Measurements from ENCODE around the gene DNAJC28.
"Not testable (repeated sequence)": the region's sequence is repeated elsewhere in the genome, so short reads cannot be mapped to it uniquely, and the experiment has no call there.

Gene DNAJC28

GRCh38 chr21:33491373-33492102, at the start of gene DNAJC28:
Gene DNAJC28, minus strand, starts transcription at chr21:33491716. Its CDS starts 2,323 bp downstream, at chr21:33489393.
- DNase-seq, result peak; percentile 93

- DNase-seq, result no peak
These were observed 49.7 kb upstream of the DNAJC28 start for GRCh38 chr21:33541105-33541711.

- DNase-seq, result no peak
These were observed 49.2 kb upstream of the DNAJC28 start for GRCh38 chr21:33540711-33541104.

- DNase-seq, result no peak
These were observed 48.1 kb upstream of the DNAJC28 start for GRCh38 chr21:33539616-33540015.

GRCh38 chr21:33537212-33537611, 45.7 kb upstream of the DNAJC28 start:
- DNase-seq, result no peak

- DNase-seq, result no peak
These were observed 39.5 kb upstream of the DNAJC28 start for GRCh38 chr21:33531007-33531406.

- DNase-seq, result no peak
These were observed 31.4 kb upstream of the DNAJC28 start for GRCh38 chr21:33522953-33523349.

- DNase-seq, result no peak
These were observed 30.9 kb upstream of the DNAJC28 start for GRCh38 chr21:33522297-33522952.

GRCh38 chr21:33518899-33519298, 27.4 kb upstream of the DNAJC28 start:
- DNase-seq, result no peak

GRCh38 chr21:33514229-33514628, 22.7 kb upstream of the DNAJC28 start:
- DNase-seq, result no peak

- DNase-seq, result no peak
These were observed 21.0 kb upstream of the DNAJC28 start for GRCh38 chr21:33512481-33512880.

GRCh38 chr21:33511639-33512038, 20.1 kb upstream of the DNAJC28 start:
- DNase-seq, result no peak

GRCh38 chr21:33510826-33511225, 19.3 kb upstream of the DNAJC28 start:
- no peak for DNase-seq

- DNase-seq, result not testable (repeated sequence)
These were observed 15.5 kb upstream of the DNAJC28 start for GRCh38 chr21:33507003-33507402.

GRCh38 chr21:33505833-33506232, 14.3 kb upstream of the DNAJC28 start:
- DNase-seq, result no peak

- no peak for DNase-seq
These were observed 4.8 kb upstream of the DNAJC28 start for GRCh38 chr21:33496345-33496744.

- DNase-seq, result no peak
These were observed 4.2 kb upstream of the DNAJC28 start for GRCh38 chr21:33495743-33496142.

GRCh38 chr21:33493756-33494155, 2.2 kb upstream of the DNAJC28 start:
- no peak for DNase-seq

GRCh38 chr21:33492571-33492970, 1.1 kb upstream of the DNAJC28 start:
- no peak for DNase-seq

- no peak for DNase-seq
These were observed 534 bp downstream of the DNAJC28 start for GRCh38 chr21:33490991-33491372.

GRCh38 chr21:33488936-33489335, 2.6 kb downstream of the DNAJC28 start:
- no peak for DNase-seq

- no peak for DNase-seq
These were observed 3.5 kb downstream of the DNAJC28 start for GRCh38 chr21:33487996-33488395.

- no peak for DNase-seq
These were observed 10.1 kb downstream of the DNAJC28 start for GRCh38 chr21:33481314-33481943.

All from NCI-H1436 (cell line).